Kidney (tissue), 14 donors: ENCODE data around the gene SELP. TPM values are rescaled to one million over a fixed set of nuclear protein-coding genes. Genes with fewer than 3 reads are reported as not detected.

Source experiments
- DNase-seq, 5 donors: peaks; one replicate each; pipeline ENCODE4 v3.0.0-alpha.2; 2013 to 2020
- FAIRE-seq: peaks from 2 replicates; lab custom pipeline; 2012; peaks lifted over from hg19 to GRCh38; lab: Jason Lieb, UNC
- H3K27ac ChIP-seq, 2 donors: one replicate each; pipeline ENCODE4 v1.7.0; 2013; ENCODE audit warnings: low read depth in 2 of 2, low read length in 2 of 2, inconsistent platforms in 1 of 2
- H3K27me3 ChIP-seq: one replicate; pipeline ENCODE4 v1.7.1; 2013; ENCODE audit warnings: low read length, inconsistent platforms; ENCODE audit not compliant: control insufficient read depth, insufficient read depth
- H3K36me3 ChIP-seq, 3 donors: one replicate each; pipeline versions ENCODE4 v1.7.0 to v1.7.1; 2013; ENCODE audit warnings: low read length in 3 of 3, control low read depth in 1 of 3, inconsistent platforms in 1 of 3; ENCODE audit not compliant: insufficient read depth in 3 of 3, control insufficient read depth in 2 of 3
- H3K4me1 ChIP-seq, 3 donors: one replicate each; pipeline versions ENCODE4 v1.7.0 to v1.7.1; 2013; ENCODE audit warnings: low read length in 3 of 3, inconsistent platforms in 1 of 3, low read depth in 1 of 3; ENCODE audit not compliant: control insufficient read depth in 2 of 3, insufficient read depth in 2 of 3
- H3K4me3 ChIP-seq, 3 donors: one replicate each; pipeline versions ENCODE4 v1.7.0 to v1.8.1; 2013; ENCODE audit warnings: low read length in 3 of 3, control low read depth in 1 of 3, inconsistent platforms in 1 of 3
- H3K9ac ChIP-seq, 3 donors: one replicate each; pipeline versions ENCODE4 v1.7.0 to v1.7.1; 2013; ENCODE audit warnings: low read length in 3 of 3, control low read depth in 1 of 3, inconsistent platforms in 1 of 3
- H3K9me3 ChIP-seq, 3 donors: one replicate each; pipeline versions ENCODE4 v1.7.0 to v1.7.1; 2013; ENCODE audit warnings: low read length in 3 of 3, control low read depth in 1 of 3, inconsistent platforms in 1 of 3; ENCODE audit not compliant: control insufficient read depth in 2 of 3, insufficient read depth in 1 of 3
- intact Hi-C: fragments of 100-400 bp; cut with DNase I; formaldehyde crosslinking; loops from one replicate; pipeline ENCODE4 v1.11.1; 2022
- polyA plus RNA-seq: library from polyadenylated mRNA; stranded (reverse); fragments of 350-450 nt; fragmentation: Illumina TruSeq; extraction: RNeasy Lipid Tissue Mini Kit (QIAGEN cat#74804); gene quantifications from one replicate; pipeline ENCODE4 v1.2.3, GENCODE V29; 2014; ENCODE audit warnings: low read depth, low replicate concordance; ENCODE audit not compliant: insufficient read depth
- total RNA-seq: library from RNA; stranded (reverse); fragmentation: NEBNext Ultra II Directional; extraction: Animal tissue kit (Norgen Biotek cat#: 25700); gene quantifications from one replicate; pipeline ENCODE4 v1.2.1, GENCODE V29; 2021
- TF ChIP-seq, protein P1 (sequence below): IDR thresholded peaks from 3 replicates; pipeline ENCODE4 v1.5.1; 2012; ENCODE audit warnings: mild to moderate bottlenecking, moderate library complexity, borderline replicate concordance; ENCODE audit not compliant: insufficient read depth; ENCODE audit errors: extremely low read depth
- donor health status: control.
- donor health status: control.
- donor health status: control.
- donor health status: control.
- donor health status: control.
- donor health status: DM: yes; HTN: yes; CAD: no.
- donor health status: Normal renal cell carcinoma (clear cell type).

The SELP gene
- total and polyA plus RNA-seq, 2 donors from 2014 or later = 12.5 to 19.4 TPM

DNA sequence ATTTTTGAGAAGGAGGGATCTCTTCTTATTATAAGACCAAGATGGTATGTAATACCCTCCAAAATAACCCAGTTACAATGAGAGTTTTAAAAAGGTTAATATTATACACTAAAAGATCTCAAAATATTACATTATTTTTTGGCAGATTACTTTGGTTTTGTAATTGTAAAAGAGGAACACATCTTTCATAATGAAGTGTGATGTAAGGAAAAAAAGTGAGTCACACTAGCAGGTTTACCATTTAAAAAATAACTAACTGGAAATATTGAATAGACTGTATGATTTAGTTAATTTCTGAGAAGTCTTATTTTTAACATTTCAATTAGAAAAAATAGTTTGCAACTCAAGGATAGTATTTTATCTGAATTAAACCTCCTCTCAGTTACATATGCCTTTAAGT lies 44.7 kb downstream of the SELP start:
- FAIRE-seq (no peak), DNase-seq (no peak)
- TF ChIP-seq, protein P1, sequence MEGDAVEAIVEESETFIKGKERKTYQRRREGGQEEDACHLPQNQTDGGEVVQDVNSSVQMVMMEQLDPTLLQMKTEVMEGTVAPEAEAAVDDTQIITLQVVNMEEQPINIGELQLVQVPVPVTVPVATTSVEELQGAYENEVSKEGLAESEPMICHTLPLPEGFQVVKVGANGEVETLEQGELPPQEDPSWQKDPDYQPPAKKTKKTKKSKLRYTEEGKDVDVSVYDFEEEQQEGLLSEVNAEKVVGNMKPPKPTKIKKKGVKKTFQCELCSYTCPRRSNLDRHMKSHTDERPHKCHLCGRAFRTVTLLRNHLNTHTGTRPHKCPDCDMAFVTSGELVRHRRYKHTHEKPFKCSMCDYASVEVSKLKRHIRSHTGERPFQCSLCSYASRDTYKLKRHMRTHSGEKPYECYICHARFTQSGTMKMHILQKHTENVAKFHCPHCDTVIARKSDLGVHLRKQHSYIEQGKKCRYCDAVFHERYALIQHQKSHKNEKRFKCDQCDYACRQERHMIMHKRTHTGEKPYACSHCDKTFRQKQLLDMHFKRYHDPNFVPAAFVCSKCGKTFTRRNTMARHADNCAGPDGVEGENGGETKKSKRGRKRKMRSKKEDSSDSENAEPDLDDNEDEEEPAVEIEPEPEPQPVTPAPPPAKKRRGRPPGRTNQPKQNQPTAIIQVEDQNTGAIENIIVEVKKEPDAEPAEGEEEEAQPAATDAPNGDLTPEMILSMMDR = no peak
- H3K4me1 ChIP-seq = peaks cover 0 to 7% (median 0%) of the 10 kb centered on the region in 3 donors
- no peak overlapping the region for H3K27ac ChIP-seq
- H3K4me3 ChIP-seq = no peak overlapping the region
- H3K9ac ChIP-seq = no peak overlapping the region
- no peaks in the 10 kb centered on the region for H3K36me3 ChIP-seq
- intact Hi-C loops = no loop called here
- no peaks in the 10 kb centered on the region for H3K27me3 ChIP-seq
- no peaks in the 10 kb centered on the region for H3K9me3 ChIP-seq

DNA sequence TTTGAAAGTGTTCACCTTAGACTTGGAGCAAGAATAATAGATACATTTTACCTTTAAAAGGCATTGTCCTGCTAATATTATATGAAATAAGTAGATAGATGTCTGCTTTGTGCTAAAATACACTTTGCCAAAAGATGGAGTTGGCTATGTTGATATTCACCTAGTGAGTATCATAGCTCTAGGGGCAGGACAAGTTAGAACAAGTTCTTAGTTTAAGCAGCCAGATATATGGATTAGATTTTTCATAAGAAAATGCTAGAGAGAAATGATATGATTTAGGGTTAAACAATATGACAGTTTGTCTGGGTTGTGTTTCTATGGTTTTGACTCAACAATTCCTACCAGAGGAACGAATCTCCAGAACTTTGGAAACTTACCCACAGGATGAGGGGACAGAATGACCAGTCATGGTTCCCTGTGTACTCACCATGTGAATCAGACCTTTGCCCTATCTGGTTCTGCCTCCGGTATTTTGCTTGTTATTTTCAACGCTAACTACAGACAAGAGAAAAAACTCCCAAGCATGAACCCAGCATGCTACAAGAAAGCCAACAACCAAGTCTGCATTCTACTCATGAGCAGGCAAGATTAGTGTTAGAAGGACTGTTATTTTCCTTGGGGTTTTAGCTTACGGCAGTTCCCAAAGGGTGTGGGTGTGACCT lies 45.3 kb downstream of the SELP start:
- TF ChIP-seq, protein P1 = no peak
- no peak overlapping the region for H3K27ac ChIP-seq
- intact Hi-C loops = no loop called here
- no peak overlapping the region for H3K9ac ChIP-seq
- FAIRE-seq (no peak), DNase-seq (peak in 1 of 5 donors; percentile 2)
- no peaks in the 10 kb centered on the region for H3K9me3 ChIP-seq
- H3K36me3 ChIP-seq = no peaks in the 10 kb centered on the region
- no peak overlapping the region for H3K4me3 ChIP-seq
- peaks cover 0 to 7% (median 0%) of the 10 kb centered on the region in 3 donors for H3K4me1 ChIP-seq
- H3K27me3 ChIP-seq = no peaks in the 10 kb centered on the region

DNA sequence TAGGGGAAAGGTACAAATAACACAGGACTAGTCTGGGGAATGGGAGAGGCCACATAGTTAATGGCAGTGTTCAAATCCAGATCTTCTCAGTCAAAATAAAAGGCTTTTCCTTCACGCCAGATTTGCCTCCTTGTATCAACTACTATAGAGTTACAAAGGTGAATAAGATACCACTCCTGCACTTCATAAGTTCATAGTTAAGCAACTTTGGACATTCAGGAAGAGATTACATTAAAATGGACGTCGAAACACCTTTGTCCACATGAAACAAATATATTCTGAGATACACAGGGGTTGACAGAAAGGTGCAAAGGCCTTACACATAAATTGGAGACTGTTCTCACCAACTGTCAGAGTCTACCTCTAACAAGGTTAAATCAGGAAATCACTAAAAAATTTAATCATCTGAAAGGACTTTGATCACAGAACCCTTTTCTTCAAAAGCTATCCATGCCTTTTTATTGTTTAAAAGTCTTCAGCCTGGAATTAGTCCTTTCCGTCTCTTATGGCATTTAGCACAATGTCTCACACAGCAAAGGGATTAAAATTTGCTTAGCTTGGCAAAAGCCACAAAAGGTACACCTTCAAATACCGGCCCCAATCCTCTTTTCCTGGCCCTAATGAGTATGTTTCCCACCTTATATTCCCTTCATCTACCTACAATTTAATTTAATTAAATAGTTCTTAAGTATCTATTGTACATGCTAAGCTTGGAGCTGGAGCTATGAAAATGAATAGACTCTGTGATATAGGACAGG lies 51.8 kb downstream of the SELP start:
- Histone ChIP-seq H3K4me1 (no peaks in the 10 kb centered on the region), H3K36me3 (no peaks in the 10 kb centered on the region), H3K9me3 (no peaks in the 10 kb centered on the region), H3K4me3 (no peak overlapping the region), H3K27me3 (no peaks in the 10 kb centered on the region), H3K27ac (no peak overlapping the region), H3K9ac (no peak overlapping the region)
- TF ChIP-seq, protein P1 = no peak
- intact Hi-C loops = no loop called here
- FAIRE-seq = no peak
- no peak for DNase-seq
